HG03354 (cell line): Measurements from ENCODE around the gene ATG14.
"Not testable (repeated sequence)": the region's sequence is repeated elsewhere in the genome, so short reads cannot be mapped to it uniquely, and the experiment has no call there.

Experiments
- ATAC-seq: cut with Tn5 transposase; IDR thresholded peaks from one replicate; pipeline ENCODE4 v1.9.1; 2021; ENCODE audit warnings: mild to moderate bottlenecking; ENCODE audit not compliant: unreplicated experiment, poor library complexity, severe bottlenecking

Gene ATG14

DNA sequence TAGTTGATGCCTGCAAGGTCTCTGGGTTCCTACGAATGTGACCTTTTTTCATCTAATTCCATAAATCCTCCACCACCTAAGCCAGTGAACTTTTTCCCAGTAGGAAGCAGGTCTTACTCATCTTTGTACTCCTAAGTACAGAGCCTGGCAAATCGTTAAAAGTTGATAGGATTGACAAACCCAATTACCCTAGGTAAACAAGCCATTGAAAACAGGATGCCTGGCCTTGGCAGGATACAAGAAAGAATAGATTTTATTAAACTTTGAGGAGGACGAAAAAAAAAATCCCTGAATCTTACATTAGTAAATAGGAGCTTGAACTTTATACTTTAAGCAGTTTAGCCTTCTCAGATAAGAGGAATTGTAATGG is 23.2 kb upstream of the ATG14 start:
- ATAC-seq: no peak

GRCh38 chr14:55433880-55434804 is 22.5 kb upstream of the ATG14 start:
- no peak for ATAC-seq

- no peak for ATAC-seq
Measured at GRCh38 chr14:55432628-55433027, 21.0 kb upstream of the ATG14 start.

DNA sequence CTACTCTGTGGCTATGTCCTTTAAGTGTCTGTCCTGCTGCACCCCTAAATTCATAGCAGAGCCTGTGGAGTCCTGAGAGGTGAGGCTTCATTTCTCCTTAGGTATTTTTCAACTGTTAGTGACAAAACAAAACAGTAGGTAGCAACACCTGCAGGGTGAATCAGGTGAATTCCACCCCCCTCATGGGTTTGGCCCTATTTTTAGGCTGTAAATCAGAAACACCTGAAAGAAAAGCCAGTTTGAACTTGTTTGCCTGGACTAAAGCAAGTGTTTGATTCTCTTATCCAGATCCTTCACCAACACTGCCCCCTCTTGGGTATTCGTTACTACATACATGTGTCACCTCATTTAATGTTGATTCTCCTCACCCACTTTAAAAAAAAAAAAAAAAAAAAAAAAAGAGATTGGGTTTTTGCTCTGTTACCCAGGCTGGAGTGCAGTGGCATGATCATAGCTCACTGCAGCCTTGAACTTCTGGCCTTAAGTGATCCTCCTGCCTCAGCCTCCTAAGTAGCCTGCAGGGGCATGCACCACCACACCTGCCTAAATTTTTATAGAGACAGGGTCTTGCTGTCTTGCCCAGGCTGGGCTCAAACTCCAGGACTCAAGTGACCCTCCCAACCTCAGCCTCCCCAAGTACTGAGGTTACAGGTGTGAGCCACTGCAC is 18.5 kb upstream of the ATG14 start:
- peak; percentile 68 for ATAC-seq

DNA sequence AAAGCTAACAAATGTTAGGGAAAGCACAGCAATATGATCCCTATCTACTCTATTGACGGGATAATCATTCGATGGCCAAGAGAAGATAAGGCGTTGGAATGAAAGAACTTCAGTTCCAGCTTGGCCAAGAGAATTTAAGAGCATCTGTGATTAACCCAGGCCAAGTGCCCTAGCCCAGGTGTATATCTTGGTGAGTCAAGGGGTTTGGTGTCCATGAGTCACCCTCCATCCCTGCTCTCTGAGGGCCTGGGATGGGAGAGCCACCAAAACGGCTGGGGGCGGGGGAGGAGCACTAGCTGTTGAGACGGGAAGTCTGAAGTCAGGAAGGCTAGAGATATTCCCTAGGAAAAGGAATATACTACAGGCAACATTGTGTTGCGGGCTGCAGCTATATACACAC is 15.8 kb upstream of the ATG14 start:
- no peak for ATAC-seq

DNA sequence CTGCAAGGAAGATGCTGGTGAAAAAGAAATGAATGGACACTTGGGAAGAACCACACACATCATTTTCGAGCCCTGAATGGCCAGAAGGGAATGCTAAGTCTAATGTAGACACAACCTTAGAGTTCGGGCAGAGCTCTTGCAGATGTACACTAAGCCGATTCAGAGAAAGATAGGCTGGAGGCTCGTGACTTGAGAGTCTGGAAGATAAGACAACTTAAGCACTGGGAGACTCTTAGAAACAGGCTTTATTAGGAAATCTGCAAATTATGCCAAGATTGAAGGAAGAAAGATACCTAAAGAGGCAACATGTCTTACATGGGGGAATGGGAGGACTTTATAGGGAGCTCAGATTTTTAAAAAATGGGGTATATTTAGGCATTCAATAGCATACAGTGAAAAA is 15.3 kb upstream of the ATG14 start:
- no peak for ATAC-seq

- no peak for ATAC-seq
Measured at GRCh38 chr14:55425091-55425490, 13.5 kb upstream of the ATG14 start.

DNA sequence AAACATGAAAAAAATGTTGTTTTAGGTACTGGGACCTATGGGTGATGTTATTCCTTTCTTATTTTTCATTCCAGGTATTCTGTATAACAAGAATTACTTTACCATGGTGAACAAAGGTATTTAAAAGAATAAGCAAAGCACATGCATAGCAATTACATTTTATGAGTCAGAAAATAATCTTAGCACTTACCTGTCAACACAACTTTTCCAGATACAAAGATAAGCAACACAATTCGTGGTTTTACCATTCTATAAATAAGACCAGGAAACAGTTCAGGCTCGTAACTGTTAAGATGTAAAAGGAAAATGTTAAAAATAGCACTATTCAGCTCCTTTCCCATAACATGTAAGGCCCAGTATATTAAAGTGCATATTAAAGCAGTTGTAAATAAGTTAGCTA is 12.3 kb upstream of the ATG14 start:
- ATAC-seq: no peak

DNA sequence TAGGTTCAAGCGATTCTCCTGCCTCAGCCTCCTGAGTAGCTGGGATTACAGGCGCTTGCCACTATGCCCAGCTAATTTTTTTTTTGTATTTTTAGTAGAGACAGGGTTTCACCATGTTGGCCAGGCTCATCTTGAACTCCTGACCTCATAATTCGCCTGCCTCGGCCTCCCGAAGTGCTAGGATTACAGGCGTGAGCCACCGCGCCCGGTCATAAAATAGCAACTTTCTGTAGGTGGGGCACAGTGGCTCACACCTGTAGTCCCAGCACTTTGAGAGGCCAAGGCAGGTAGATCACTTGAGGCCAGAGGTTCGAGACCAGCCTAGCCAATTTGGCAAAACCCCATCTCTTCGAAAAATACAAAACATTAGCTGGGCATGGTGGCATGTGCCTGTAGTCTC is 10.7 kb upstream of the ATG14 start:
- ATAC-seq: not testable (repeated sequence)

DNA sequence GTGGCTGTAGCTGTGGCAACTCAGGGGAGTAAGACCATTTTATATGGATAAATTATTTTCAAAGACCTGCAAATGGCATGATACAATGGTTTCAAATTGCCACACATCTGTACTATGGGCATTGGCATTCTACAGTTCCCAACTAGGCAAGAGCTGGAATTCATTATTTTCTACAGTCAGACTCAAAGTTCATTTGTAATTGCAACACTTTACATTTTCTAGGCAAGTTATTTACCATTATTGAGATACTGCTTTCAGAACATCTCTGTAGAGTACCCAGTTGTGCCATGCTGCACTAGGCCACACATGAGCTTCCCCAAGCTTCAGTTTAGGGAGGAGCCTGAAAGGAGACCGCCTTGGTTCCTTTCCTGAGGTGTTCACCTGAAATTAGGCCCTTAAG is 8.0 kb upstream of the ATG14 start:
- no peak for ATAC-seq

- no peak for ATAC-seq
Measured at GRCh38 chr14:55418411-55418810, 6.8 kb upstream of the ATG14 start.

- no peak for ATAC-seq
Measured at GRCh38 chr14:55417955-55418354, 6.3 kb upstream of the ATG14 start.

- ATAC-seq: no peak
Measured at GRCh38 chr14:55416866-55417265, 5.2 kb upstream of the ATG14 start.

DNA sequence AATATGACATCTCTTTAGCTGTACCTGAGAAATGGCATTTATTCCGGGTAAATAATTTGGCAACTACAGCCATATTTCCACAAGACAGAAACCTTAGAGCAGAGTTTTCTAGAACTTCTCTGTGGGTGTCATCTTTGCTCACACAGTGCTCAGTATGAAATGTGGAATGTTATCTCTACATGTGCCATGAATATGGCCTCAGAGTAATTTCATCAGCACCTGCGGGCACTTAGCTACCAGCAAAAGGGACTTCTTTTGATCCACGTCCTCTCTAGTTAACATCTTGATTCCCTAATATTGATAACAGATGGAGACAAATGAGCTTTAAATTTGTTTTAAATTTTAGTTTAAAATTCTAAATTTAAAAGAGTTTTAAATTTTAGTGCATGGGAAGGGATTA is 2.9 kb upstream of the ATG14 start:
- no peak for ATAC-seq

- ATAC-seq: no peak
Measured at GRCh38 chr14:55412676-55413075, 1.0 kb upstream of the ATG14 start.

DNA sequence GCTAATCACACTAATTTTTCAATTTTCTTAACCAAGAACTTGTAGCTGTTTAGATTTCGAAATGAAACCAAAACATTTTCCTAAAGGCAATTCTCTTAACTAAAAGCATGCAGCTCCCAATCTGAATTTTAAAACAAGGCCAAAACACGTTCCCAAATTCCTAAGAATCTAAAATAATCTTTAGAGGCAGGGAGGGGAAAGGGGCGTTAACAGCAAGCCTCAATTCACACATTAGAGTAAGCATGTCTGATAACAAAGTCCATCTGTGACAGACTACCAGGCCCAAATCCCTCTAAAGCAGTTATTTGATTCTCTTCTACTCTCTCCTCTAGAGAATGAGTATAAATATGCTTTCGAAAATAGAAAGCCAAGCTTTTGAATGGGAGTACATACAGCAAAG is 754 bp downstream of the ATG14 start:
- no peak for ATAC-seq

- no peak for ATAC-seq
Measured at GRCh38 chr14:55404173-55404854, 7.3 kb downstream of the ATG14 start.

GRCh38 chr14:55401751-55402150 is 9.9 kb downstream of the ATG14 start:
- no peak for ATAC-seq

DNA sequence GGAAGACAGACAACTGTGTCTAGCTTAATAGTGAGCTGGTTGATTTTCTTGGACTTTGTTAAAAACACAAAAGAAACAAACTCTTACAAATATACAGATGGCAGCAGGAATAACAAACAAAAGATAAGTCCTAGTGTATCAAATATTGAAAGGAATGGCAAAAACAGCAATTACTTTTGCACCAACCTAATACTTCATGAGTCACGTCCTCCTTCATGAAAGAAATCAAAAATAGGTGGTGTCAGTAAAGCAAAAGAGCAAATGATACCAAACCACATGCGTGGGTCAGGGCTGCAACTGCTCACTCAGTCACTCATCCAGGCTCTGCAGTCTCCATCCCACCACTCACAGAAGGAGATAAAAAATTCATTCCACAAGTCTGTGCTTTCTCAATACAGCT is 11.8 kb downstream of the ATG14 start:
- no peak for ATAC-seq

GRCh38 chr14:55399183-55399582 is 12.4 kb downstream of the ATG14 start:
- ATAC-seq: no peak

DNA sequence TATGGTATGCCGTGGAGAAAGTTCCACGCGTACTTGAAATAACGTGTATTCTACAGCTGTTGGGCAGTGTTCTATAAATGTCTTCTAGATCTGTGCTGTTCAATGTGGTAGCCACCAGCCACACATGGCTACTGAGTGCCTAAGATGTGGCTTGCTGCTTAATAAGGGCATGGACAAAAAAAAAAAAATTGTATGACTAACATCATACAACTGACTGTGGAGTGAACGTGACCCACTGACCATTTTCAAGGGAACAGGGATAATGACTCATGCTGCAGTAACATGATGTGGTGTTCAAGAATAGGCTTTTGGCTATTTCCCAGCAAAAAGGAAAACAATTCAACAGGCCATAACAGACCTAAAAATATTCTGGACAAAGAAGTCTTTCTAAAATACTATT is 13.0 kb downstream of the ATG14 start:
- ATAC-seq: no peak
